AG09319 (cell line): ENCODE measurements around the gene TEX101.

Experiments used
- DNase-seq: peaks from one replicate; pipeline ENCODE4 v3.0.0-alpha.2; 2010; ENCODE audit warnings: low read depth; ENCODE audit errors: extremely low read depth
- CTCF ChIP-seq: IDR thresholded peaks from 2 replicates; pipeline ENCODE4 v1.5.1; 2011; ENCODE audit warnings: low read depth, mild to moderate bottlenecking, inconsistent platforms, low read length, moderate library complexity

The TEX101 gene

GRCh38 chr19:43466793-43467192, 52.1 kb downstream of the TEX101 start:
- no peak for DNase-seq
- TF ChIP-seq CTCF, result no peak

GRCh38 chr19:43467276-43467675, 52.6 kb downstream of the TEX101 start:
- no peak for TF ChIP-seq CTCF

GRCh38 chr19:43467730-43468129, 53.0 kb downstream of the TEX101 start:
- no peak for DNase-seq
- TF ChIP-seq CTCF, result no peak

More at GRCh38 chr19:43467276-43467675, 52.6 kb downstream of the TEX101 start:
- no peak for DNase-seq
